Gastrocnemius medialis (tissue), 4 donors: Measurements from ENCODE around the gene PDS5A. TPM values are rescaled to one million over a fixed set of nuclear protein-coding genes. Genes with fewer than 3 reads are reported as not detected.

ENCODE experiments used
- ATAC-seq, 2 donors: fragments of 150-250 bp; one replicate each; pipeline ENCODE4 v1.9.1; 2016
- DNase-seq, 2 donors: peaks; one replicate each; pipeline ENCODE4 v3.0.0-alpha.2; 2019
- H3K27ac ChIP-seq, 4 donors: fragments of 200-600 bp; sonication (generic); 1 replicate in 1 of 4; 2 replicates in 3 of 4; pipeline ENCODE4 v1.5.1; 2016 to 2018; ENCODE audit warnings: mild to moderate bottlenecking in 2 of 4, moderate library complexity in 1 of 4
- H3K27me3 ChIP-seq, 3 donors: fragments of 200-600 bp; sonication (generic) in 2 of 3; 1 replicate in 1 of 3; 2 replicates in 2 of 3; pipeline versions ENCODE4 v1.5.1 to v1.6.0; 2016 to 2019; ENCODE audit warnings: mild to moderate bottlenecking in 1 of 3, moderate library complexity in 1 of 3
- H3K36me3 ChIP-seq, 2 donors: fragments of 200-600 bp; sonication (generic) in 1 of 2; one replicate each; pipeline ENCODE4 v1.5.1; 2017 to 2018
- H3K4me1 ChIP-seq, 2 donors: fragments of 200-600 bp; sonication (generic) in 1 of 2; one replicate each; pipeline ENCODE4 v1.5.1; 2016 to 2017; ENCODE audit warnings: mild to moderate bottlenecking in 2 of 2
- H3K4me3 ChIP-seq, 4 donors: fragments of 200-600 bp; sonication (generic) in 3 of 4; 1 replicate in 1 of 4; 2 replicates in 3 of 4; pipeline ENCODE4 v1.5.1; 2016 to 2019; ENCODE audit warnings: mild to moderate bottlenecking in 2 of 4
- H3K9me3 ChIP-seq, 3 donors: fragments of 200-600 bp; sonication (generic) in 2 of 3; 1 replicate in 1 of 3; 2 replicates in 2 of 3; pipeline ENCODE4 v1.5.1; 2016 to 2019
- CTCF ChIP-seq, 5 experiments: fragments of 450-650 bp in 3 of 5; fragments of 200-600 bp in 2 of 5; sonication (generic) in 2 of 5; IDR thresholded peaks in 4 of 5; conservative IDR thresholded peaks in 1 of 5; 1 replicate in 4 of 5; 2 replicates in 1 of 5; pipeline ENCODE4 v1.5.1; 2016 to 2019; ENCODE audit warnings: antibody characterized with exemption in 5 of 5, mild to moderate bottlenecking in 3 of 5, moderate library complexity in 3 of 5
- POLR2A ChIP-seq, 2 donors: fragments of 450-650 bp; IDR thresholded peaks; one replicate each; pipeline ENCODE4 v1.6.1; 2017; ENCODE audit warnings: antibody characterized with exemption in 2 of 2, mild to moderate bottlenecking in 2 of 2, moderate library complexity in 2 of 2
- in situ Hi-C, 4 donors: fragments of 200-750 bp; cut with MboI; loops; one replicate each; pipeline versions ENCODE4 v1.15.0 to v1.8.0; 2017; ENCODE audit warnings: low sequenced_read_pairs in 4 of 4
- intact Hi-C: fragments of 100-400 bp; cut with DNase I; formaldehyde crosslinking; loops from one replicate; pipeline ENCODE4 v1.15.1; 2023; ENCODE audit warnings: low total_unique reads
- total RNA-seq, 4 donors: library from RNA; depleted of rRNA; stranded (reverse); fragments of >200 nt; gene quantifications; one replicate each; pipeline versions ENCODE4 v1.1.0 to v1.2.3, GENCODE V29; 2016

Gene PDS5A
- total RNA-seq, 4 donors from 2014 or later = 28.3 to 40.6 (median 36.7) TPM

GRCh38 chr4:39865280-39865679, 112.4 kb downstream of the PDS5A start:
- Histone ChIP-seq H3K9me3 (no peaks in the 10 kb centered on the region), H3K4me3 (no peak overlapping the region), H3K36me3 (peaks cover 0 to 33% of the 10 kb centered on the region in 2 donors), H3K27ac (no peak overlapping the region), H3K4me1 (no peaks in the 10 kb centered on the region), H3K27me3 (no peaks in the 10 kb centered on the region)
- DNase-seq (no peak), ATAC-seq (no peak)
- no peak for TF ChIP-seq POLR2A (IDR thresholded peaks at IDR 0.05)
- TF ChIP-seq CTCF (IDR thresholded peaks at IDR 0.05 in 4 of 5, conservative IDR thresholded peaks at IDR 0.05 in 1 of 5) = no peak
- in situ Hi-C loops (no loop called here), intact Hi-C loops (no loop called here)

DNA sequence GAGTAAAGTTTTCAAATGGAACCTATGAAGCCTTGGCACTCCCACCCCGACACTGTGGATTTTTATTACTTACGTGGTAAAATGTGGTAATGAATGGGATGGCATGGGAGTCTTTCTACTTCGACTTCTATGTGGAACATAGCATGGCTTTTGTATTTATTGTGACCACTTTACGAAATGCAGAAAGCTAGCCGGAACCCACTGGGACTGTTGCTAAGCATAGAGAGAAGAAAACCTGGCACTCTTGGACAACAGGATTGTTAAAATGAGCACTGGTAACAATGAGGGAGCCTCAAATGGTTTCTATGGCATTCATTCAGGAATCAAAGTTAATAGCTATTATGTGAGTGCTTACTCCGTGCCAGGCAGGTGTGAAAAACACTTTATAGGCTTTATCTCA, 113.3 kb downstream of the PDS5A start:
- Histone ChIP-seq H3K36me3 (peaks cover 0 to 28% of the 10 kb centered on the region in 2 donors), H3K4me3 (no peak overlapping the region), H3K4me1 (no peaks in the 10 kb centered on the region), H3K27ac (no peak overlapping the region), H3K27me3 (no peaks in the 10 kb centered on the region), H3K9me3 (no peaks in the 10 kb centered on the region)
- intact Hi-C loops = no loop called here
- TF ChIP-seq POLR2A (IDR thresholded peaks at IDR 0.05) = no peak
- TF ChIP-seq CTCF (IDR thresholded peaks at IDR 0.05 in 4 of 5, conservative IDR thresholded peaks at IDR 0.05 in 1 of 5) = no peak
- in situ Hi-C loops = no loop called here
- ATAC-seq = no peak
- no peak for DNase-seq

DNA sequence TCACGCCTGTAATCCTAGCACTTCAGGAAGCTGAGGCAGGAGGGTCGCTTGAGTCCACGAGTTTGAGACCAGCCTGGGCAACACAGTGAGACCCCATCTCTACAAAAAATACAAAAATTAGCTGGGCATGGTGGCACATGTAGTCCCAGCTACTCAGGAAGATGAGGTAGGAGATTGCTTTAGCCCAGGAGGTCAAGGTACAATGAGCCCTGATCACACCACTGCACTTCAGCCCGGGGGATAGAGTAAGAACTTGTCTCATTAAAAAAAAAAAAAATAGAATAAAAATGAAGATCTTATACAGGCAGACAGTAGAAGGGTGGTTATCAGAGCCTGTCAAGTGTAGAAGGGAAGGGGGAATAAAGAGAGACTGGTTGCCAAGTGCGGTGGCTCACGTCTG, 116.9 kb downstream of the PDS5A start:
- Histone ChIP-seq H3K4me3 (no peak overlapping the region), H3K36me3 (peaks cover 0 to 28% of the 10 kb centered on the region in 2 donors), H3K27ac (no peak overlapping the region), H3K9me3 (no peaks in the 10 kb centered on the region), H3K4me1 (no peaks in the 10 kb centered on the region), H3K27me3 (no peaks in the 10 kb centered on the region)
- in situ Hi-C loops (no loop called here), intact Hi-C loops (no loop called here)
- TF ChIP-seq CTCF (IDR thresholded peaks at IDR 0.05 in 4 of 5, conservative IDR thresholded peaks at IDR 0.05 in 1 of 5) = no peak
- no peak for TF ChIP-seq POLR2A (IDR thresholded peaks at IDR 0.05)
- ATAC-seq (no peak), DNase-seq (no peak)

- no peak overlapping the region for H3K4me3 ChIP-seq
- DNase-seq (no peak), ATAC-seq (no peak)
- H3K4me1 ChIP-seq = no peaks in the 10 kb centered on the region
- H3K36me3 ChIP-seq = peaks cover 0 to 20% of the 10 kb centered on the region in 2 donors
- no peaks in the 10 kb centered on the region for H3K27me3 ChIP-seq
- in situ Hi-C loops = no loop called here
- no peak overlapping the region for H3K27ac ChIP-seq
- intact Hi-C loops = no loop called here
- no peaks in the 10 kb centered on the region for H3K9me3 ChIP-seq
- TF ChIP-seq CTCF (IDR thresholded peaks at IDR 0.05 in 4 of 5, conservative IDR thresholded peaks at IDR 0.05 in 1 of 5) (no peak), POLR2A (IDR thresholded peaks at IDR 0.05) (no peak)
These were observed 121.7 kb downstream of the PDS5A start for GRCh38 chr4:39855909-39856512.

DNA sequence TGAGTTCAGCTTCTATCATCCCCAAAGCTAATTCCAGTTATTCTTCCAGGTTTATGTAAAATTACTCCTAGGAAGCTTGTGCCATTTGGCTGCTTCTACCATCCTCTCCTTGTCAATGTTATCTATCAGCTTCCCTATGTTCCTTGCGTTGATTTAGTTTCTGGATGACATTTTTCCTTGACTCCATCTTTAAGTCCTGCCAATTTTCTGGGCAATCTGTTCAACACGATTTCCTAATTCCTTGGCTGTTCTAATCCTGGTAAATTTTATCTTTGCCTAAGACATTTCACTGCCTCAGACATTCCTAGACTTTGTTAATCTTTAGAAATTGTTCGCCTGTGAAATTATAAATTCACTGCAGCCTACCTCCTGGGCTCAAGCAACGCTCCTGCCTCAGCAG, 125.1 kb downstream of the PDS5A start:
- Histone ChIP-seq H3K27me3 (no peaks in the 10 kb centered on the region), H3K4me1 (no peaks in the 10 kb centered on the region), H3K4me3 (no peak overlapping the region), H3K27ac (no peak overlapping the region), H3K9me3 (no peaks in the 10 kb centered on the region), H3K36me3 (peaks cover 0 to 17% of the 10 kb centered on the region in 2 donors)
- in situ Hi-C loops = no loop called here
- TF ChIP-seq POLR2A (IDR thresholded peaks at IDR 0.05) (no peak), CTCF (IDR thresholded peaks at IDR 0.05 in 4 of 5, conservative IDR thresholded peaks at IDR 0.05 in 1 of 5) (no peak)
- DNase-seq = no peak
- intact Hi-C loops = no loop called here
- ATAC-seq = no peak
